Muscle of arm (tissue), 12 donors: ENCODE data around the gene DCDC1. TPM values are rescaled to one million over a fixed set of nuclear protein-coding genes. Genes with fewer than 3 reads are reported as not detected.

Source experiments
- DNase-seq: peaks from one replicate; pipeline ENCODE4 v3.0.0-alpha.2; 2013
- polyA plus RNA-seq, 12 donors: library from polyadenylated mRNA; unstranded; fragments of 120-200 nt; gene quantifications; one replicate each; pipeline ENCODE4 v1.2.1, GENCODE V29; 2013; ENCODE audit not compliant: insufficient read length in 12 of 12

Gene DCDC1
- polyA plus RNA-seq, 12 donors = 0.13 to 0.97 (median 0.33) TPM; not detected in 2

DNA sequence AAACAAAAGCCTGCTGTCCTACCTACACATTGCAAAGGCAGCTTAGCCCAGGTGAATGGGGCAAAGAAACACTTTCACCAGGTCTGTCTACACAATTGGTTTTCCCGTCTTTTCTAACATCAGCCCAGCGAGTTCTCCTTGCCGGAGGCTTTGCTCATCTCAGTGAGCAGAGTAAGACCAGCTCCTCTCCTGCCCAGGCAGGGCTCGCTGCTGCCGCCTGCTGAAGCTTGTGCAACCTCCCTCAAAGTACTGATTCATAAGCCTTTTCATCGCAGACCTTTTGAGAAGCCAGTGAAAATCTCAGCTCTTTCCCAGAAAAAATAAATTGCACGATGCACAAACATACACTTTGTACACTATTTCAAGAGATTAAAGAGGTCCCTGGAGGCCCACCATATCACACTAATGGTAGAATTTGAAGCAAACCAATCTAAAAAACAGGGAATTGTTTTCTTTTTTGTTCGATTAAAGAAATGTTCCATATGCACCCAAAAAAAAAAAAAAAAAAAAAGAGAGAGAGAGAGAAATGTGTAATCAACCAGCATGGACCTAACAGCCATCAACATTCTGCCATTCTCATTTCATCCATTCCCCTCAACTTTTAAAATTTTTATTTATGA is 455.3 kb downstream of the DCDC1 start:
- DNase-seq = peak; percentile 66

DNA sequence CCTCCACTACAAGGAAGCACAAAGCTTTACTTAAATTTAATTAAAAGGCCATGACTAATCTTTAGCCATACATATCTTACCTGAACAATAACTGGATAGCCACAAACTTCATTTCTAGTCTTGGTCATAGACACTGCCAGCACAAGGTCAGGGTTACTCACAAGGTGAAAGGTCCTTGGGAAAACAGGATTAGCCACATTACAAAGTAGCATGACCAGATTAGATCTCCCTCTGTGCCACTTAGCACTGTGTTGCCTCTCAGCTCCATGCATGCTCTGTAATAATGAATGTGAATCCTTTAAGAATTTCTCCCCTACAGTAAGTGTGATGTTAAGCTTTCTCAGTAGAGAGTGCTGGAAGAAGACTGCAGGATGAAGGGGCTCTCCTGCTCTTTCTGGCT is 458.3 kb downstream of the DCDC1 start:
- no peak for DNase-seq

DNA sequence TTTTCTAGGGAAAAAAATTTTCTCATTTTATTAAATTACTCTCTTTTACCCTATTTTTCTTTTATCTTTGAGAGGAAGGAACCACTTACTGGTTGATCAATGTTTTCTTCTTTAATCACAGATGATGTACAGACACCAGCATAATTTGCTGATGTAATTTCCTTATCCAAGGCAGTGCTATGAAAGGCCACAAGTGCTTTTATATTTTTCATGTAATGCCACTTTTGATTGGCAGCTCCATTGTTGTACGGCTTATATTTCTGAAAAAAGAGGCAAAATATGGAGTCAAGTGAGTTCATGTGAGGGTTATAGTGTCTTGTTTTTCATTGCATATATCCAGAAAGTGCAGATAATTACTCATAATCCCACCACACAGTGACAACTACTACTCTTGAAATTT is 460.7 kb downstream of the DCDC1 start:
- no peak for DNase-seq

DNA sequence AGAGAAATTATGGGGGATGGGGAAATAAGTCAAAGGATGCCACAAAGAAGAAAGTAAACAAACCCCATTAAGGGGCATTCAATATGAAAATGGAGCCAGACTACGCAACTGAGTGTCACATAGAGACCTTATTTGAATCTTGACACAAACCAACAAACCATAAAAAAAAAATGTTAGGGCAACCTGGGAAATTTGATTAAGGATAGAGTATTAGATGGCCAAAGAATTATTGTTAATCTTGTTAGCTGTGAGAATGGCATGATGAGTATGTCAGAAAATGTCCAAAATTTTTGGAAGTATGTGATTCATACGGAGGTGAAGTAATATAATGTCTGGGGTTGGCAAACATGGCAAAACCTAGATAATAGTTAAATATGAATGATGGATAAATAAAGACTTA is 461.3 kb downstream of the DCDC1 start:
- no peak for DNase-seq

DNA sequence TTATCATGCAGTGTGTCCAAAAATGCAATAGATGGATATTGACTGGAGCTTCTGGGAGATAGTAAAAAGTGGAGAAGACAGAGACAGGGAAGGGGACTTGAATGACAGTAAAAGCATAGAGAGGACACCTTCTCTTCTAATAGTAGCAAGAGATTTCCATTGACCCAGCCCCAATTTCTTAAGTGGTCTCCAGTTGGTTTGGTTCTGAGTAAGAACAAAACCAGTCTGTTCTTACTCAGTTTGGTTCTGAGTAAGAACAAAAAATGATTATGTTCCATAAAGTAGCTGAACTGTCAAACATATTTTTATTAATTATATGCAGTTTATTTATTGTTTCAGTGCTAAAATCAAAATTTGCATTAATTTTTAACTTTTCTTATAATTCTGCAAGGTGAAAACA is 466.6 kb downstream of the DCDC1 start:
- DNase-seq = no peak

DNA sequence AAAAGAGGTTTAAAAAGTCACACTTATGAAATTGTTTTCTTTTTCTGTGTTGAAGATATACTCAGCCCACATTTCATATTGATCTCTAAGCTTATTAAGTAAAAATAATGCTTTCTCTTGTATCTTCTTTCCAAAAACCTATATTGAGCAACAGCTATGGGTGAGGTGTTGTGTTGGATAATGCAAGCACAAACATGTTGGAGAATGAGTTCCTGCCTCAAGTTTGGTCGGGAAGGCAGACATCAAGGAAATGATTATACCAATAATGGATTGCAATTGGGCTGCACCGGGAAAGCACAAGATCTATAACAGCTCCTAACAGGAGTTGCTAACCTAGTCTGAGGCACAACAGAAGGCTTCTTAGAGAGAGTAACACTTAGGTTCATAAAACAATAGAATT is 474.5 kb downstream of the DCDC1 start:
- DNase-seq = no peak

DNA sequence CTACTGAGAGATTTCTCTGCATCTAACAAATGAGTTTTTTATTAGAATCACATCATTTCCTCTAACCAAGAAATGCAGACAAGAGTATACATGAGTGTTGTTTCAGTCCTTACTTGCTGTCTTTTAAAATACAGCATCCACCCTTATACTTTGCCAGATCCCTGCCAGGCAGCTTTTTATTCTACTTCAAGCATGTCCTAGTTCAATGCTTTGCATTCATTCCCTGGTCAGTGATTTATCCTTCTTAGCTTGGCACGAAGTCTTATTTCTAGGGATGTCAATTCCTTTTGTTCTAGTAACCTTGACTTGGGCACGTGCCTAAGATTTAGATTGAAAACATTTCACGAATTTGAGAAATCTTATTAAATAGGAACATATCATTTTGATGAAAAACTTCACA is 476.2 kb downstream of the DCDC1 start:
- DNase-seq = no peak

DNA sequence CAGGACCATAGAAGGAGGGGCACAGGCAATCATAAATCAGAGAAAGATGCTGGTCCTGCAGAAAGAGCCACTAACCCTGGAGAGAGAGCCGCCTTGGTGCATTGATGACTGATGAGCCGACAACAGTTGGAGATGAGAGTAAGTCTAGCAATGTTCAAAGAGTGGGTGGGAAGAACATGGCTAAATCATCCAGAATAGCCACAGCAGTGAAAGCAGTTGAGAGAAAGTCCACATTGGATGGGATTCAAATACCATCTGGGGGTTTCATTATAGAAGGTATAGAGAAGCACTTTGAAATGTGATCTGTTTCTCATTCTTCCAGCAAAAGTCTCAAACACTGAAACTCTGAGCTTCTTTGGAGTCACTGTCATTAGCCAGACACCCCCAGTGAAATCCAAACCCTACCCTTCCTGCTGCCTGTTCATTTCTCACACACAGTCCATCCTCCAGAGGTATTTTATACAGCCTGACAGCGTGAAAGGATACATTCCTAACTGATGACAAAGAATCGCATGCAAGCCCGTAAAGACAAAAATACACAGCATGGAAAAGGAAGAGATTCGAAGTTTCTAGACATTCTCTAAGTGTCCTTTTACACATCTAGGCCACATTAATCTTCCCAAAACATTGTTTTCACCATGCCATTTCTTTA is 480.3 kb downstream of the DCDC1 start:
- no peak for DNase-seq

DNA sequence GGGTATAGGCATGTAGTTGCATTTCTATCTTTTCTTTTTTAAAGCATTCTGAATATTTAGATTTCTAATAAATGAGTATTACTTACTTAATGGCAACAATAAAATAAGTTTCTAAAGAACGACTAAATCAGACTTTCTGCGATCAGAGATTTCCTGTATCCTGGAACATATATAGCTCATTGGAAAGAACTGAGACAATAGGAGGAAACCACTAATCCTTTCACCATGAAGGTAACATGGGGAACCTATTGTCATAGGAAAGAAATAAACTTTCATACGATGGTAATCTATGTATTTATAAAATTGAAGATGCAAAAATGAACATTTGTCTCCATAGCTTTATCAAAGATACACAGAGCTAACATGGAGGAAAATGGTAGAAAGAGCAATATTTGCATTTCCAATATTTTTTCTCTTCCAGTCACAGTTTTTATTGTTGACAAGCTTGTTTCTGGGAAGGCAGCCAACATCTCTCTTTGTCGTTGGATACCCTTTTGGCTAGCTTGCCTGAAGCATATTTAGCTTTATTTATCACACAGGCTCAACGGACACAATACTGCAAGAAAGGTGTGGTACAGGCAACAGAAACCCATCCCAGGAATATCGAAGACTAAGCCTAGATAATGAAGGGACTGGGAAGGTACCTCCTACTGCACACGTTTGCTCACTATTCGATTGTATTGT is 490.1 kb downstream of the DCDC1 start:
- peak; percentile 71 for DNase-seq

DNA sequence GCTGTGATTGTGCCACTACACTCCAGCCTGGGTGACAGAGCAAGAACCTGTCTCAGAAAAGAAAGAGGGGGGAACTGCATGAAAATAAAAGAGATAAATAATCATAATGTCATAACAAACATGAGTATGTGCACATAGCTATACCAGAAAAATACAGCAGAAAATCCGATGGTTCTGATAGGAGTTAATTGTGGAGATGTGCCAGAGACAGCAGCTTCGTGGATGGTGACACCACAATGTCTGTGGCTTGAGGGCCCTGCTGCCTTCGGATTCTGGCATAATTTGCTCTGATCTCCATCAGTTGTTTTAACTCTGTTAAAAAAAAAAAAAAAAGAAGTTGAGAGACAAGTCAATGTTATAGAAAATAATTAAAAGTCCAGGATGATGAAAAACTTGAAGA is 491.1 kb downstream of the DCDC1 start:
- no peak for DNase-seq

DNA sequence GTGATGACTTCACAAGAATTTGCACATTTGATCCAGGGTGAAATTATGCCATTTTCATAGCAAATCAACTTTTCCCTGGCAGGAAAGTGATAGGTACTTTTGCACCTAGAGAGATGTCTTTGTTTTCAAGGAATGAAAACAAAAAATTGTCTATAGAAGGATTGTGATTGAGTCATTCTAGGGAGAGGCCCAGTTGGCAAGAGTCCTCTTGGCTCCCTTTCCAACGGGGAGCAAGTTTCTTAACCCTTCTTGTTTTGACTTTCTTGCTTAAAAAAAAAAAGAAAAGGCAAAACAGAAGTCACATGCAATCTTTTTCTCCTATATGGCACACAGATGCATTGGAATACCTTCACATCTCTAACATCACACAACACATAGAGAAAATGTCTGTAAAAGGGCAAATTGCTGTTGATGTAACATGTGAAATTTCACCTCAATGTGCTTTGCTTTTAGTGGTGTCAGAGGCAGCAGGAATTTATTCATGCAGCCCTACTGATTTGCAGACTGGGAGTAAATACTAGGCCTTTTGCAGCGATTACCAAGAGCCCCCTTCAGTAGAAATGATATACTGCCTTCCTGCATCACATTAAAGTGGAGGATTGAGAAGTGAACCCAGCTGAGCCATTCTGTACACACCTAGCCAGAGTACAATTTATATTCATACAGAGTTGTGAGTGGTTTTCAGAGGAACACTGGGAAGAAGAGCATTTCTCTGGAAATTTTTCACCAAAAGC is 492.7 kb downstream of the DCDC1 start:
- DNase-seq = peak; percentile 60

DNA sequence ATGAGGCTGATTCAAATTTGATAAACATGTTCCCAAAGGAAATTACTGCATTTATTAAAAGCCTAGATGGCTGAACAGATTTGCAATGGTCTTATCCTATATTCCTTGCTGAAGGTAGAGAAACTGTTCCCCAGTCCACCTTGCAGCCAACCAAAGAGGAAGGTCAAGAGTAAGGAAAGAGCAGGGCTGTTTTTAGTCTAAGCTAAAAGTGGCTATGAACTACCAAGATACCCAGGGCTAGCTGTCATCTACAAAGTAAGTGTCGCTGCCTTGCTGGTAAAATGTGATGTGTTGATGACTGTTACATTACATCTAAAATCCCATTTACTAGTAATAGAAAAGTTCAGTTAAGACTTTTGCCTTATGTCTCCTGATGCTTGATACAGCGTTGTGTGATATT is 493.3 kb downstream of the DCDC1 start:
- no peak for DNase-seq

DNA sequence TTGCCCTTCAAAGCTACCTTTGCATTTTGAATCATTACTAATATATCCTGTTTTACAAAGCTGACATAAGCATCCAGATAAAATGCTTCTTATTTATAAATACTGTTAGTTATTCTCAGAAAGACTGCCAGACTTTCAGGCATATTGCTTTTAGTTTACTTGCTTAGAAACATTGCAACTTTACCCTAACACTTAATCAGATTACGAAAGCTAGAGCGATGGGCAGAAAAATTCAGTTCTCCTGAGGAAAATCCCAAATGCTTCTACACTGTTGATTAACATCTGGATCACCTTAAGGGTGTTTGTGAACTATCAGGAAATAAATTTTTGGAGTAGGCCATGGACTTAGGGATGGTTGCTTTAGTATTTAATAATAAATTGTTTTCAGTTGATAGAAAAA is 493.7 kb downstream of the DCDC1 start:
- DNase-seq = no peak

DNA sequence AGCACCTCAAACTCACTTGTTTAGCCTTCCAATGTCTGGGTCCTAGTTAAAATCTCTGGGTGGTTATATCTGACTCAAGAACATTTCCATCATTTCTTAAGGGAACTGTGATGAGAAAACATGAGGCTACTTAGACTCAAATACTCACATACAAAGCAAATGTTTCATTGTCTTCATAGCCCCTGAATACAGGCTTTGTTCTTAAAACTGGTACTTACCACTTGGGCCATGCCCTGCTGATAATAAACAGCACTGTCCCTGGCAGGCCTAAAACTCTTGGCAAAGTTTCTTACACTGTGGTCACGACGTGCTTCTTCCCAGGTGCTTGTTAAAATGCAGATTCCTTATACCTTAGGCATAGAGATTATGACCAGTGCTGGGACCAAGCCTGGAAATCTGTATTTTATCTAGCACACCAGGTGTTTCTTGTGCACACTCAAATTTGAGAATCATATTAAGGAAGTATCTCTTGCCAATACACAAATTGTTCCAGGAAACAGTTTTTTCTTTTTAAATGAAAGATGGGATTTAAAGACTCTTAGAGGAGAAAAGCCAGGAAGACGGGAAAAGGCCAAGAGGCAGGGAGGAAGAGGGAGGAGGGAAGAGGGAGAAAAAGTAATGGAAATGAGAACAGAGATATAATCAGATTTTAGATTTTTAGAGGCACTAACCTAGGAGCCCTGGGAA is 495.5 kb downstream of the DCDC1 start:
- DNase-seq = no peak

DNA sequence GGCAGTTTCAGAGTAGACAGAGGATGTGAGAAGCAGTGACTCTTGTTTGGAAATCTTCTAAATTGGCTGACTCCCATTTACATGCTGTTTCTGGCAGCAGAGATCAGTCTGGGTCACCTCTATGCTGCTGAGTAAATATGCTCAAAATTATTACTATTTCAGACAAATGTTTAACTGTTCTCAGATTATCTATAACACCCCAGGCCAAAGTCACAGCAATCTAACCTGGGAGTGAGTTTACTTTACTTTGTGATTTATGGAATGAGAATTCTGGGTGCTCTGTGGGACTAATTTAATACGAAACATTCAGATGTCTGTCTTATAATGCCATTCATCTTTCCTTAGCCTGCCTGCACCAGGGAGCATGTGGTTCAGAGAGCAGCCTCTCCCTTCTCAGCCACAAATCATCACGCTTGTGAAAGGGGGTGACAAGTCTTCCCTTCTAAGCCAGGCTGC is 500.9 kb downstream of the DCDC1 start:
- DNase-seq = peak; percentile 48

DNA sequence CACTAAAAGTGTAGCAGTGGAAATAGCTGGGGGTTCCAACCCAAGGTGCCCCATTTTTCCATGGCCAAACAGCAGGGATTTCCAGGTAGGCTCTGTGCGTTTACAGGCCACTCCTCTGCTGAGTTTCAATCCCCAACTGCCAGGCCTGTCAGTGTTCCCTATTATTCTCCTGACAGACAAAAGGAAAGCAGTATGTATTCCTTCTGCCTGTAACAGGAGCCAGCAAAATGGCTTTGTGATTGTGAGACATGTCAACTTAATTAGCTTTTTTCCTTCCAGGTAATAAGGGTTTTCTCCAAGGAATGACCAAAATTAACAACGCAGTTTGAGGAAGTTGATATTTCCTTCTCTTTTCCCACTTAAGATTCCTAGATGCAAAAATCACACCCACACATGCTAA is 506.3 kb downstream of the DCDC1 start:
- no peak for DNase-seq

DNA sequence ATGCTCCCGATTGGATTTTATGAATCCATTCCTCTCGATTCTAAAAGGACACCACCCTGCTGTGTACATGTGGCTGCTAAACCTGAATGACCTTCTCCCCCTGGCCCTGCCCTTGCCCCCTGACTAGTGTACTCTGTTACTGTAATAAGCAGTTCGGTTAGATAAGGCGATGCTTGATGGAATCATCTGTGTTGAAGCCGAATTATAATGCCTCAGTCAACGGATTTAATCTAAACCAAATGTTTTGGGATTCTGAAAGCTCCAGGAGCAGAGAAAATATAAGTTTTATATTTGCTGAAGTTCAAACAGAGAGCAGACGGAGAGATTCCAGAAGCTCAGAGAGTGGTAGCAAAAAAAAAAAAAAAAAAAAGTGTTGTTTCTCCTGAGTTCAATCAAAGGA is 508.0 kb downstream of the DCDC1 start:
- no peak for DNase-seq

DNA sequence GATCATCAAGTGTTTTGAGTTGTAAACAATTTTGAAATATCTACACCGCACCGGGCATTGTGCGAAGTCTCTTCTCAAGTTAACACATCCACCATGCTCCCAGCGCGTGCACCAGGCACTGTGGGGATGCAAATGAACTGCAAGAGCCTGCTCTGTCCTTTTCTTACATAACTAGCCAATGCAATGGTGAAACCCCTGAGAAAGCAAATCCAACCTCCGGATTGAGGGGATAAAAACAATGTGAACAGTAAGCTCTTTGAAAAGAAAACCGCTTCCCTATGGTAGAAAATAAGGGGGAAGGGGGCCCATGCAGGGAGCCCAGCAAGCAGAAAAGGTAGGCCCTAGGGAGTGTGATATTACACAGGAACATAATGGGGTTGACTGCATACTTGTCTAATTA is 508.5 kb downstream of the DCDC1 start:
- DNase-seq = no peak

DNA sequence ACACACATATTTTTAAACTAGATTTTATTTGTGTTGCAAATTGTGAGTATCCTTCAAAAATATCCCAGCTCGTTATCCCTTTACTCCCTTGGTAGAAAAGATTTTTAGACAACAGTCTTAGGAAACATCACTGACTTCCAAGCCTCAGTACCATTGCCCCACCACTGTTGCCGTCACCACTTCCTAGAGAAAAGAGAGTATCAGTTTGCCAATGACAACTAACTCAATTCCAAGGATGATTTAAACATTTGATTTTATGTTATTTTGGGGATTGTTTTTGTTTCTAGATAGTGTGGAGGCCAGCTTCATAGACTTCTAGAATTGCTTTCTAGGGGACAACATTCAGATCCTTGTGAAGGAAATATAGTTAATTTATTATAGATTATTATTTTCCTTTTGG is 509.4 kb downstream of the DCDC1 start:
- no peak for DNase-seq

DNA sequence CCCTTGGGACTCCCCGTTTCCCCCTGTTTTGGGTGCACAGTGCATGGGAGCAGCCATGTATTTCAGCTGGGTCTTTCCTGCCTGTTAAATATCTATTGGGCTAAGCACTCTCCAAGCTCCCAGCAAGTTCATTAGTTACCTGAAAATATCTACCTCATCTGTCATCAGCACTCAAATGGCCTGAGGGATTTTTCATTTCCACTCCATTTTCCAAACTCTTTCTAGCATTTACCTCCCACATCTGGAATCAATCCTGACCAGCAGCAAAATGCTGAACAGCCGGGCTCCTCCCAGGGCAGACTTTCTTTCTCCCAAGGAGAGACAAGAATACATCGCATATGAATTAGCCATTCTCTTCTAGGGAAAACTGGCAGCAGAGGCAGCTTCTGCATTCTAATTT is 509.9 kb downstream of the DCDC1 start:
- peak; percentile 79 for DNase-seq

DNA sequence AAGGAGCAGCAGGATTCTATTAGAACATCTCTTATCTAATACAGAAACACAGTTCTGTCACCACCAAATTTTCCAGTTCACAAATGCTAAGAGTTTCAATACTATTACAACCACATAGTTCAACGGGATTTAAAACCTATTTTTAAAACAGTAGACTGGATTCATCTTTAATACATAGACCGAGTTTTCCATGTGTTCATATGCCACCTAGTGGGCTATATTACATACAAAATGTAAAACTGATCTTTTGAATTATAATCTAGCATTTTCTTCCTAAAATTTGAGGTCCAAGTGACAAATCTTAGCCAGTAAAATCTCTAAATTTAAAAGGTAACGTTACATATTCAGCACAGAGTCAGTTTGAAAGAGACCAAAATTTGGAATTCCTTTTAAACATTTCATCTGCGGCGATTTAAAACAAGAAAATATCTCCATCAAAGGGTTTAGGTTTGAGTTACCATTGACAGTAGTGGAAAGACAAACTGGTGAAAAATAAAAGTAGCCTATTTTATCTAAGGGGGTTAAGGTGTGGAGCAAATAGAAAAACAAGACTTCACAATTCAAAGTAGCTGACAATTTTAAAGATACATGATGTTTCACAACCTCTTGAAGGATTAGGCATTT is 514.0 kb downstream of the DCDC1 start:
- DNase-seq = no peak

DNA sequence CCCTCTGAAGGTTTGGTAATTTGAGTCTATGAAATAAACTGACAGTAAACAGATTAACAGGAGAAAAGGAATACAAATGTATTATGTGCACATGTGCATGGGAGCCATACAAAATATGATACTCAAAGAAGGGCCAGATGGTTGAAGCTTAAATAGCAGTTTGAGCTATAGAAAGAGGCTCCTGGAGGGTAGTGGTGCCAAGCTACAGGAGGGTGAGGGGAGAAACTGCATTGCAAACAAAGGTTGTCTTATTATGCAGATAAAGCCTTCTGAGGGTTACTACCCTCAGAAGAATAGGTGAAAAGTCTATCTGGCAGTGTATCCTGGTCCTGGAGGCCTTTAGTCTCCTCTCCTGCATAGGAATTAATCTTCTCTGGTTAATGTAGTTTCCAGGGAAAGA is 516.1 kb downstream of the DCDC1 start:
- no peak for DNase-seq
